ENCODE measurements around the gene ARHGAP33. TPM values are rescaled to one million over a fixed set of nuclear protein-coding genes. Genes with fewer than 3 reads are reported as not detected.
A peak's percentile ranks its signal among the peaks of the same experiment; 100 is the strongest.
"Not testable (repeated sequence)": the region's sequence is repeated elsewhere in the genome, so short reads cannot be mapped to it uniquely, and the experiment has no call there.

Gene ARHGAP33
- total and polyA plus RNA-seq, 3 experiments from 2014 or later, result 0.71 to 11.9 (median 9.2) TPM

GRCh38 chr19:35760711-35761349 lies 14.5 kb upstream of the ARHGAP33 start:
- H3K36me3 Mint-ChIP-seq, result peaks cover 0 to 44% (median 0%) of the 10 kb centered on the region in 3 donors
- peak overlapping the region in 2 of 7 donors; percentile 13 to 61 for H3K4me3 Mint-ChIP-seq
- H3K27ac Mint-ChIP-seq, result no peak overlapping the region
- H3K27ac ChIP-seq (ENCODE audit: low read depth, low read length), result no peak overlapping the region
- DNase-seq, result no peak
- no peaks in the 10 kb centered on the region for H3K27me3 ChIP-seq (ENCODE audit: insufficient read depth, low read length, poor library complexity, severe bottlenecking)
- ChIA-PET CTCF (no interaction called here), POLR2A (no interaction called here)
- H3K27me3 Mint-ChIP-seq, result peaks cover 0 to 2% of the 10 kb centered on the region in 2 donors
- H3K4me3 ChIP-seq (ENCODE audit: low read length), result no peak overlapping the region
- peaks cover 5% of the 10 kb centered on the region for H3K36me3 ChIP-seq (ENCODE audit: insufficient read depth, low read length)
- peaks cover 22% of the 10 kb centered on the region for H3K4me1 ChIP-seq (ENCODE audit: insufficient read depth, low read length)
- no peaks in the 10 kb centered on the region for H3K9me3 ChIP-seq (ENCODE audit: low read length)
- H3K9me3 Mint-ChIP-seq, result peaks cover 0 to 2% (median 0%) of the 10 kb centered on the region in 5 donors
- H3K4me1 Mint-ChIP-seq, result peaks cover 20 to 41% (median 20%) of the 10 kb centered on the region in 3 donors

GRCh38 chr19:35764432-35765315 lies 10.7 kb upstream of the ARHGAP33 start:
- Histone ChIP-seq H3K4me1 (ENCODE audit: insufficient read depth, low read length) (no peaks in the 10 kb centered on the region), H3K36me3 (ENCODE audit: insufficient read depth, low read length) (peaks cover 5% of the 10 kb centered on the region), H3K9me3 (ENCODE audit: low read length) (no peaks in the 10 kb centered on the region), H3K4me3 (ENCODE audit: low read length) (no peak overlapping the region), H3K27ac (ENCODE audit: low read depth, low read length) (no peak overlapping the region), H3K27me3 (ENCODE audit: insufficient read depth, low read length, poor library complexity, severe bottlenecking) (no peaks in the 10 kb centered on the region)
- H3K27ac Mint-ChIP-seq, result no peak overlapping the region
- DNase-seq, result no peak
- H3K27me3 Mint-ChIP-seq, result no peaks in the 10 kb centered on the region
- POLR2A ChIA-PET, result interaction anchor here (1.0 kb wide), 1 partner anchor 17 kb away, joined by 5 read pairs; no protein-coding TSS in a partner anchor
- H3K9me3 Mint-ChIP-seq, result no peaks in the 10 kb centered on the region
- CTCF ChIA-PET, result no interaction called here
- peaks cover 2 to 11% (median 3%) of the 10 kb centered on the region in 3 donors for H3K4me1 Mint-ChIP-seq
- no peak overlapping the region for H3K4me3 Mint-ChIP-seq
- H3K36me3 Mint-ChIP-seq, result peaks cover 0 to 55% (median 0%) of the 10 kb centered on the region in 3 donors

GRCh38 chr19:35766571-35767104 lies 8.7 kb upstream of the ARHGAP33 start:
- CTCF ChIA-PET, result interaction anchor here (0.6 kb wide), 1 partner anchor 141 kb away, joined by 4 read pairs; no protein-coding TSS in a partner anchor
- POLR2A ChIA-PET, result no interaction called here
- H3K4me3 Mint-ChIP-seq, result no peak overlapping the region
- H3K9me3 Mint-ChIP-seq, result no peaks in the 10 kb centered on the region
- DNase-seq, result no peak
- Histone ChIP-seq H3K27me3 (ENCODE audit: insufficient read depth, low read length, poor library complexity, severe bottlenecking) (no peaks in the 10 kb centered on the region), H3K4me1 (ENCODE audit: insufficient read depth, low read length) (no peaks in the 10 kb centered on the region), H3K36me3 (ENCODE audit: insufficient read depth, low read length) (no peaks in the 10 kb centered on the region), H3K27ac (ENCODE audit: low read depth, low read length) (no peak overlapping the region), H3K9me3 (ENCODE audit: low read length) (no peaks in the 10 kb centered on the region), H3K4me3 (ENCODE audit: low read length) (no peak overlapping the region)
- no peaks in the 10 kb centered on the region for H3K27me3 Mint-ChIP-seq
- no peaks in the 10 kb centered on the region for H3K4me1 Mint-ChIP-seq
- H3K27ac Mint-ChIP-seq, result peak overlapping the region in 1 of 8 donors; percentile 57
- peaks cover 0 to 47% (median 0%) of the 10 kb centered on the region in 3 donors for H3K36me3 Mint-ChIP-seq

DNA sequence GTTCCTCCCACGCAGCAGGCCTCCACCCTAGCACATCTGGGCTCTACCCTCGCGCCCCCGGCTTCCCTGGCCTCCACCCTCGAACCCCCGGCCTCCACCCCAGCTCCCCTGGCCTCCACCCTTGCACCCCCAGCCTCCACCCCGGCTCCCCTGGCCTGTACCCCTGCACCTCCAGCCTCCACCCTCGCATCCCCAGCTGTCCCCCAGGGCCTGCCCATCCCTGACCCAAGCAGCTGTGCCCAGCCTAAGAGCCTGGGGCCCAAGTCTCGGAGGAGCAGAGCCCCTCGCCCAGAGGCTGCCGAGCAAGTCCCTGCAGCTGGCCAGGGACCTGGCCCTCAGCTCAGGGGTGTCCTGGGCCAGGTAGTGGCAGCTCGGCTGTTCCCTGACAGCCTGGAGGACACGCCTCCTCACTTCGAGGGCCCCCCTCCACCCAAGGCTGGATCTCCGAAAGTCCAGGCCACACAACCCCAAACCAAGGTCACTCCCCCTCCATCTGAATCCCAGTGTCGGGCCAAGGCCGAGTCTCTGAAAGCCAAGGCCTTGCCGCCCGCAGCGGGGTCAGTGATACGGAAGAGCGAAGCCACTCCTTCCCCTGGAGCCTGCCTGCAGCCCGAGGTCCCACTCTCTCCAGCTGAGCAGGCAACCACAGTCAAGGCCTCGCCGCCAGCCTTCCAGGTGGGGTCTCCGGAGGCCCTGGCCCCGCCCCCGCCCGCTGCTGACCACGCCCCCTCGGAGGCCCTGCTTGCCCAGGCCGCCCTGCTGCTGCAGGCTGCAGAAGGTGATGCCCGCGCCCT lies 7.9 kb upstream of the ARHGAP33 start:
- no peak for DNase-seq
- Histone ChIP-seq H3K27ac (ENCODE audit: low read depth, low read length) (no peak overlapping the region), H3K27me3 (ENCODE audit: insufficient read depth, low read length, poor library complexity, severe bottlenecking) (no peaks in the 10 kb centered on the region), H3K4me1 (ENCODE audit: insufficient read depth, low read length) (no peaks in the 10 kb centered on the region), H3K36me3 (ENCODE audit: insufficient read depth, low read length) (no peaks in the 10 kb centered on the region), H3K9me3 (ENCODE audit: low read length) (no peaks in the 10 kb centered on the region), H3K4me3 (ENCODE audit: low read length) (no peak overlapping the region)
- no peaks in the 10 kb centered on the region for H3K9me3 Mint-ChIP-seq
- H3K4me1 Mint-ChIP-seq, result no peaks in the 10 kb centered on the region
- no peak overlapping the region for H3K4me3 Mint-ChIP-seq
- peaks cover 0 to 40% (median 0%) of the 10 kb centered on the region in 3 donors for H3K36me3 Mint-ChIP-seq
- H3K27ac Mint-ChIP-seq, result no peak overlapping the region
- POLR2A ChIA-PET, result no interaction called here
- no peaks in the 10 kb centered on the region for H3K27me3 Mint-ChIP-seq
- CTCF ChIA-PET, result interaction anchor here (0.6 kb wide), 1 partner anchor 142 kb away, joined by 4 read pairs; no protein-coding TSS in a partner anchor

- H3K4me3 Mint-ChIP-seq, result no peak overlapping the region
- DNase-seq, result no peak
- H3K27ac Mint-ChIP-seq, result no peak overlapping the region
- no peaks in the 10 kb centered on the region for H3K9me3 ChIP-seq (ENCODE audit: low read length)
- H3K4me3 ChIP-seq (ENCODE audit: low read length), result no peak overlapping the region
- H3K4me1 ChIP-seq (ENCODE audit: insufficient read depth, low read length), result no peaks in the 10 kb centered on the region
- no peaks in the 10 kb centered on the region for H3K36me3 ChIP-seq (ENCODE audit: insufficient read depth, low read length)
- H3K36me3 Mint-ChIP-seq, result peaks cover 0 to 40% (median 0%) of the 10 kb centered on the region in 3 donors
- H3K27ac ChIP-seq (ENCODE audit: low read depth, low read length), result no peak overlapping the region
- POLR2A ChIA-PET, result no interaction called here
- H3K4me1 Mint-ChIP-seq, result peaks cover 0 to 2% (median 0%) of the 10 kb centered on the region in 3 donors
- H3K27me3 Mint-ChIP-seq, result no peaks in the 10 kb centered on the region
- no peaks in the 10 kb centered on the region for H3K9me3 Mint-ChIP-seq
- CTCF ChIA-PET, result no interaction called here
- H3K27me3 ChIP-seq (ENCODE audit: insufficient read depth, low read length, poor library complexity, severe bottlenecking), result no peaks in the 10 kb centered on the region
These were observed 7.3 kb upstream of the ARHGAP33 start for GRCh38 chr19:35768082-35768421.

- H3K4me3 ChIP-seq (ENCODE audit: low read length); POLR2A ChIA-PET; CTCF ChIA-PET; H3K27me3 ChIP-seq (ENCODE audit: insufficient read depth, low read length, poor library complexity, severe bottlenecking); H3K36me3 ChIP-seq (ENCODE audit: insufficient read depth, low read length); DNase-seq; H3K9me3 Mint-ChIP-seq; H3K27me3 Mint-ChIP-seq; H3K27ac ChIP-seq (ENCODE audit: low read depth, low read length); H3K9me3 ChIP-seq (ENCODE audit: low read length); H3K4me3 Mint-ChIP-seq: not testable (repeated sequence)
- H3K36me3 Mint-ChIP-seq, result peaks cover 0 to 10% (median 0%) of the 10 kb centered on the region in 3 donors
- H3K27ac Mint-ChIP-seq, result peak overlapping the region in 1 of 8 donors; percentile 89
- peaks cover 21 to 23% (median 22%) of the 10 kb centered on the region in 3 donors for H3K4me1 Mint-ChIP-seq
- H3K4me1 ChIP-seq (ENCODE audit: insufficient read depth, low read length), result peaks cover 17% of the 10 kb centered on the region
These were observed 3.0 kb upstream of the ARHGAP33 start for GRCh38 chr19:35772362-35772761.

- no peaks in the 10 kb centered on the region for H3K27me3 Mint-ChIP-seq
- DNase-seq, result no peak
- no peaks in the 10 kb centered on the region for H3K36me3 ChIP-seq (ENCODE audit: insufficient read depth, low read length)
- no peaks in the 10 kb centered on the region for H3K27me3 ChIP-seq (ENCODE audit: insufficient read depth, low read length, poor library complexity, severe bottlenecking)
- H3K27ac Mint-ChIP-seq, result no peak overlapping the region
- peaks cover 17% of the 10 kb centered on the region for H3K4me1 ChIP-seq (ENCODE audit: insufficient read depth, low read length)
- H3K9me3 Mint-ChIP-seq, result no peaks in the 10 kb centered on the region
- no peak overlapping the region for H3K27ac ChIP-seq (ENCODE audit: low read depth, low read length)
- ChIA-PET CTCF (no interaction called here), POLR2A (interaction anchor here (0.6 kb wide), 1 partner anchor 28 kb away, joined by 5 read pairs; no protein-coding TSS in a partner anchor)
- peaks cover 0 to 7% (median 0%) of the 10 kb centered on the region in 3 donors for H3K36me3 Mint-ChIP-seq
- H3K9me3 ChIP-seq (ENCODE audit: low read length), result no peaks in the 10 kb centered on the region
- peak overlapping the region in 1 of 7 donors; percentile 48 for H3K4me3 Mint-ChIP-seq
- H3K4me3 ChIP-seq (ENCODE audit: low read length), result no peak overlapping the region
- H3K4me1 Mint-ChIP-seq, result peaks cover 21 to 23% (median 22%) of the 10 kb centered on the region in 3 donors
These were observed 2.2 kb upstream of the ARHGAP33 start for GRCh38 chr19:35773020-35773806.
